Measurements from ENCODE around the gene MET.

GRCh38 chr7:116801092-116801710, 129.2 kb downstream of the MET start:
- TF ChIP-seq MYC (IDR thresholded peaks at IDR 0.05; ENCODE audit: low read depth, low read length) = no peak
- TF ChIP-seq POLR2A (IDR thresholded peaks at IDR 0.05; ENCODE audit: low read depth, low read length) = no peak
- no peak for TF ChIP-seq MAX (IDR thresholded peaks at IDR 0.05; ENCODE audit: insufficient read depth, insufficient read length)
- TF ChIP-seq CTCF (IDR thresholded peaks at IDR 0.05; ENCODE audit: extremely low read depth in 1 of 2, insufficient read depth in 1 of 2, low read depth in 1 of 2, low read length in 2 of 2) = no peak
- no peak for TF ChIP-seq POLR2AphosphoS5 (IDR thresholded peaks at IDR 0.05; ENCODE audit: insufficient read depth, low read depth, low read length)
- TF ChIP-seq EZH2 (IDR thresholded peaks at IDR 0.05; ENCODE audit: borderline replicate concordance, low read depth, low read length, severe bottlenecking) = no peak

All from endothelial cell of umbilical vein (primary cell).